Subcutaneous adipose tissue (tissue), 4 donors: ENCODE data around the gene CCDC157. TPM values are rescaled to one million over a fixed set of nuclear protein-coding genes. Genes with fewer than 3 reads are reported as not detected.

Source experiments
- CTCF ChIP-seq: fragments of 450-650 bp; IDR thresholded peaks from one replicate; pipeline ENCODE4 v1.5.1; 2016; ENCODE audit warnings: low read depth, mild to moderate bottlenecking, control low read depth, antibody characterized with exemption, moderate library complexity
- total RNA-seq, 4 donors: library from RNA; depleted of rRNA; stranded (reverse); fragments of >200 nt; gene quantifications; one replicate each; pipeline ENCODE4 v1.1.0, GENCODE V29; 2016

CCDC157 gene
- total RNA-seq, 4 donors from 2014 or later = 1.0 to 4.7 (median 2.5) TPM

GRCh38 chr22:30385942-30386341, 29.1 kb downstream of the CCDC157 start:
- no peak for TF ChIP-seq CTCF

DNA sequence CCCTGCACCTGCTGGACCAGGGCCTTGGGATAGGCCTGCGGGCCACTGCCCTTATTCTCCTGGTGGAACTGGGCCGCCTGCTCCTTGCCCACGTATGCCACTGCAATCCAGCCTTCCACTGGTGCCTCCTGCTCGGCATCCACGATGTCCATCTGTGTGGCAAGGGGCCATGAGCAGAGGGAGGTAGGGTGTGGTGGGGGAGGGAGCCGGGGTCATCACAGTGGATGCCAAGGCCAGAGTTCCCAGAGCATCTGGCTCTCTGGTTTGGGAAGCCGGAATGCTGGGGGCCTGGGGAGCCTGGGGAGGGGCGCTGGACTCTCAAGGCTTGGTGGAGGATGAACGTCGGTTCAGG, 29.8 kb downstream of the CCDC157 start:
- TF ChIP-seq CTCF = no peak

GRCh38 chr22:30386960-30387827, 30.4 kb downstream of the CCDC157 start, which contains the start of gene RNF215:
Gene RNF215, minus strand, starts transcription at chr22:30387411. Its CDS starts 98 bp downstream, at chr22:30387313.
- no peak for TF ChIP-seq CTCF

GRCh38 chr22:30390974-30391691, 34.3 kb downstream of the CCDC157 start:
- no peak for TF ChIP-seq CTCF

- TF ChIP-seq CTCF = no peak
Observed at GRCh38 chr22:30392661-30393321, 36.0 kb downstream of the CCDC157 start.

GRCh38 chr22:30393322-30393680, 36.5 kb downstream of the CCDC157 start:
- no peak for TF ChIP-seq CTCF

- no peak for TF ChIP-seq CTCF
Observed at GRCh38 chr22:30393885-30394284, 37.1 kb downstream of the CCDC157 start.
